Measurements from ENCODE around the gene CYTH1. TPM values are rescaled to one million over a fixed set of nuclear protein-coding genes. Genes with fewer than 3 reads are reported as not detected.

Gene CYTH1
- total and polyA plus RNA-seq, 10 of the 15 experiments (the other 5 are each of a cell fraction or from before 2014, with no cell fraction given) = 6.6 to 188 (median 145) TPM

GRCh38 chr17:78668847-78669246, 113.2 kb downstream of the CYTH1 start:
- Histone ChIP-seq H3K9ac (ENCODE audit: control insufficient read depth, insufficient read depth, low read length) (no peak overlapping the region), H3K4me1 (ENCODE audit: control insufficient read depth, insufficient read depth, low read length) (peaks cover 10% of the 10 kb centered on the region), H4K20me1 (ENCODE audit: control insufficient read depth, insufficient read depth) (no peaks in the 10 kb centered on the region), H3K9me3 (replicated peaks; ENCODE audit: control insufficient read depth, insufficient read depth, low read length) (no peaks in the 10 kb centered on the region), H3K27me3 (replicated peaks in 1 of 2; ENCODE audit: control insufficient read depth in 2 of 2, insufficient read depth in 2 of 2, low read length in 1 of 2) (no peaks in the 10 kb centered on the region), H3K79me2 (ENCODE audit: control insufficient read depth, insufficient read depth, low read length) (no peaks in the 10 kb centered on the region), H2AFZ (ENCODE audit: control insufficient read depth, low read depth, low read length) (no peak overlapping the region), H3K36me3 (ENCODE audit: control insufficient read depth in 2 of 2, insufficient read depth in 2 of 2, low read length in 1 of 2) (peaks cover 2 to 4% of the 10 kb centered on the region in 2 experiments; a peak in 3 of 4 replicates), H3K27ac (ENCODE audit: control insufficient read depth, insufficient read depth) (no peak overlapping the region), H3K4me2 (ENCODE audit: control insufficient read depth, insufficient read depth) (no peak overlapping the region), H3K4me3 (no peak overlapping the region)
- in situ Hi-C loops (cut with MboI) (no loop called here), intact Hi-C loops (cut with micrococcal nuclease; ENCODE audit: unreplicated experiment) (no loop called here)
- DNase-seq (ENCODE audit: low read depth, low spot score) (no peak), FAIRE-seq (no peak), ATAC-seq (no peak)
- ChIA-PET RAD21 (ENCODE audit: unreplicated experiment) (no interaction called here), CTCF (no interaction called here), SMC1A (ENCODE audit: uncharacterized antibody, unreplicated experiment) (no interaction called here), POLR2A (interaction anchor here (0.5 kb wide), 1 partner anchor 1492 kb away, joined by 7 read pairs; no protein-coding TSS in a partner anchor)
- BruUV-seq (replicated peaks) = no TSS peak
- WGBS (ENCODE audit: insufficient coverage, insufficient replicate concordance, low lambda C conversion rate, missing lambda C conversion rate) = 72% methylated on average over 4 of the region's 4 CpGs
- TF ChIP-seq ZBTB40 (IDR thresholded peaks at IDR 0.05; ENCODE audit: borderline replicate concordance) (no peak), YY1 (IDR thresholded peaks at IDR 0.05; ENCODE audit: low read depth, low read length) (no peak), SMAD1 (IDR thresholded peaks at IDR 0.05; ENCODE audit: low read depth, partially characterized antibody) (no peak), NR2F1 (conservative IDR thresholded peaks at IDR 0.05) (no peak), MEF2B (IDR thresholded peaks at IDR 0.05; ENCODE audit: partially characterized antibody, poor library complexity, severe bottlenecking) (no peak), SREBF2 (IDR thresholded peaks at IDR 0.05; ENCODE audit: low read length) (no peak), ZNF24 (IDR thresholded peaks at IDR 0.05) (no peak), GATAD2B (conservative IDR thresholded peaks at IDR 0.05; ENCODE audit: low read depth) (no peak)

Measured in GM12878 (cell line).